Measurements from ENCODE around the gene ACVR2A.

DNA sequence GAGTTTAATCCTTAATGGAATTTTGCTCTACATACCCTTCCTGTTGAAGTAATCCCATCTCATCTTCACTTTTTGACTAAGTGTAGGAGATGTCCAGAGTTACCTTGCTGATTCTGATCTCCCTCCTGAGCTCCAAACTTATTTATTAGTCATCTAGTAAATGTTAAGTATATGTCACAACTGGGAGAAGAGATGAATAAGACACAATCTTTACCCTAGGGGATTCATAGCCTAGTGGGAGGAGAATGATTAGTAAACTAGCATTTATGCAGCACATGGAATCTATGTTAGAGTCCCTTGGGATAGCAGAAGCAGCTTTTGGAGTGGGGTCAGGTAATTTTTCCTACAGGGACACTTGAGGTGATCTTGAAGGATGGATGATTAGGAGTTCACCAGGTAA, 20.7 kb downstream of the ACVR2A start:
- TF ChIP-seq POLR2AphosphoS5 (IDR thresholded peaks at IDR 0.05) (no peak), POLR2A (IDR thresholded peaks at IDR 0.05) (no peak)
